H9 (cell line): ENCODE measurements around the gene TCFL5. TPM values are rescaled to one million over a fixed set of nuclear protein-coding genes. Genes with fewer than 3 reads are reported as not detected.

Source experiments
- DNase-seq: peaks from one replicate; pipeline ENCODE4 v3.0.0-alpha.2; 2017
- H2AFZ ChIP-seq: one replicate; pipeline ENCODE4 v1.6.1; 2013; ENCODE audit warnings: mild to moderate bottlenecking, low read length, control low read depth, moderate library complexity
- H2AK5ac ChIP-seq: 2 replicates; pipeline ENCODE4 v1.6.1; 2013; ENCODE audit warnings: low read length, control low read depth, mixed read lengths; ENCODE audit not compliant: insufficient read length
- H2BK120ac ChIP-seq: one replicate; pipeline ENCODE4 v1.6.1; 2013; ENCODE audit warnings: low read depth, mild to moderate bottlenecking, low read length, control low read depth, inconsistent platforms; ENCODE audit not compliant: poor library complexity, severe bottlenecking
- H2BK12ac ChIP-seq: 2 replicates; pipeline ENCODE4 v1.6.1; 2013; ENCODE audit warnings: low read length, control low read depth, mixed read lengths, low read depth; ENCODE audit not compliant: insufficient read length
- H2BK15ac ChIP-seq: 2 replicates; pipeline ENCODE4 v1.6.1; 2013; ENCODE audit warnings: low read depth, low read length, control low read depth
- H2BK20ac ChIP-seq: one replicate; pipeline ENCODE4 v1.6.1; 2013; ENCODE audit warnings: low read depth, mild to moderate bottlenecking, low read length, control low read depth, inconsistent platforms; ENCODE audit not compliant: poor library complexity, severe bottlenecking
- H2BK5ac ChIP-seq: 2 replicates; pipeline ENCODE4 v1.6.1; 2013; ENCODE audit warnings: low read length, control low read depth, mixed read lengths; ENCODE audit not compliant: insufficient read length
- H3K14ac ChIP-seq: 2 replicates; pipeline ENCODE4 v1.6.1; 2013; ENCODE audit warnings: low read length, control low read depth; ENCODE audit not compliant: insufficient read depth
- H3K18ac ChIP-seq: 2 replicates; pipeline ENCODE4 v1.6.1; 2013; ENCODE audit warnings: low read depth, mild to moderate bottlenecking, mixed read lengths, low read length, control low read depth; ENCODE audit not compliant: insufficient read length
- H3K23ac ChIP-seq: 2 replicates; pipeline ENCODE4 v1.6.1; 2013; ENCODE audit warnings: low read length, control low read depth, mixed read lengths, low read depth; ENCODE audit not compliant: insufficient read length
- H3K23me2 ChIP-seq: 2 replicates; pipeline ENCODE4 v1.6.1; 2013; ENCODE audit warnings: low read depth, mild to moderate bottlenecking, mixed read lengths, low read length, control low read depth; ENCODE audit not compliant: insufficient read length, poor library complexity, severe bottlenecking
- H3K27ac ChIP-seq: 2 replicates; pipeline ENCODE4 v1.5.1; 2013; ENCODE audit warnings: low read length, control low read depth, mixed read lengths, low read depth; ENCODE audit not compliant: insufficient read length
- H3K27me3 ChIP-seq: 2 replicates; pipeline ENCODE4 v1.6.1; 2013; ENCODE audit warnings: low read length, control low read depth, inconsistent platforms; ENCODE audit not compliant: insufficient read depth
- H3K4ac ChIP-seq: 2 replicates; pipeline ENCODE4 v1.6.1; 2013; ENCODE audit warnings: low read depth, mild to moderate bottlenecking, control low read depth, inconsistent platforms, low read length, moderate library complexity
- H3K4me1 ChIP-seq: 2 replicates; pipeline ENCODE4 v1.6.1; 2013; ENCODE audit warnings: low read length, control low read depth, inconsistent platforms; ENCODE audit not compliant: insufficient read depth
- H3K4me2 ChIP-seq: 2 replicates; pipeline ENCODE4 v1.6.1; 2013; ENCODE audit warnings: low read length, control low read depth, mixed read lengths; ENCODE audit not compliant: insufficient read length, insufficient read depth
- H3K56ac ChIP-seq: 2 replicates; pipeline ENCODE4 v1.6.1; 2013; ENCODE audit warnings: low read depth, mild to moderate bottlenecking, mixed read lengths, low read length, control low read depth; ENCODE audit not compliant: insufficient read length
- H3K79me1 ChIP-seq: 2 replicates; pipeline ENCODE4 v1.6.1; 2013; ENCODE audit warnings: low read depth, mild to moderate bottlenecking, moderate library complexity, low read length, control low read depth, inconsistent platforms; ENCODE audit not compliant: insufficient read depth, poor library complexity, severe bottlenecking
- H3K79me2 ChIP-seq: 2 replicates; pipeline ENCODE4 v1.6.1; 2013; ENCODE audit warnings: low read length, control low read depth, inconsistent platforms; ENCODE audit not compliant: insufficient read depth
- H3K9ac ChIP-seq: 2 replicates; pipeline ENCODE4 v1.6.1; 2013; ENCODE audit warnings: low read length, control low read depth, mixed read lengths; ENCODE audit not compliant: insufficient read length; ENCODE audit errors: extremely low read depth
- H3K9me3 ChIP-seq: one replicate; pipeline ENCODE4 v1.6.1; 2013; ENCODE audit warnings: low read depth, low read length, inconsistent platforms; ENCODE audit not compliant: control insufficient read depth
- H3T11ph ChIP-seq: one replicate; pipeline ENCODE4 v1.6.1; 2013; ENCODE audit warnings: mild to moderate bottlenecking, low read length, control low read depth, inconsistent platforms
- H4K20me1 ChIP-seq: one replicate; pipeline ENCODE4 v1.6.1; 2013; ENCODE audit not compliant: control insufficient read depth, insufficient read length, insufficient read depth
- H4K5ac ChIP-seq: 2 replicates; pipeline ENCODE4 v1.6.1; 2013; ENCODE audit warnings: low read depth, mild to moderate bottlenecking, mixed read lengths, low read length, control low read depth; ENCODE audit not compliant: insufficient read length
- H4K8ac ChIP-seq: replicated peaks from 2 replicates; pipeline ENCODE4 v1.6.1; 2013; ENCODE audit warnings: low read length, control low read depth, mixed read lengths, low read depth; ENCODE audit not compliant: insufficient read length
- H4K91ac ChIP-seq: 2 replicates; pipeline ENCODE4 v1.6.1; 2013; ENCODE audit warnings: low read depth, mild to moderate bottlenecking, moderate library complexity, mixed read lengths, low read length, control low read depth; ENCODE audit not compliant: insufficient read length
- H3K27ac Mint-ChIP-seq, 3 experiments: 2 replicates in 2 of 3; 3 replicates in 1 of 3; pipeline ENCODE4 v1.8.0; 2020 to 2021; ENCODE audit warnings: mixed read lengths in 3 of 3, mild to moderate bottlenecking in 1 of 3, moderate library complexity in 1 of 3
- H3K27me3 Mint-ChIP-seq: 2 replicates; pipeline ENCODE4 v1.8.0; 2021; ENCODE audit warnings: low read depth, mild to moderate bottlenecking, moderate library complexity, mixed read lengths
- H3K36me3 Mint-ChIP-seq, 3 experiments: 2 replicates in 2 of 3; 3 replicates in 1 of 3; pipeline ENCODE4 v1.8.0; 2020 to 2021; ENCODE audit warnings: low read depth in 3 of 3, mixed read lengths in 3 of 3; ENCODE audit not compliant: insufficient read depth in 1 of 3
- H3K4me1 Mint-ChIP-seq, 2 experiments: 2 replicates each; pipeline ENCODE4 v1.8.0; 2020; ENCODE audit warnings: mixed read lengths in 2 of 2
- H3K4me3 Mint-ChIP-seq, 2 experiments: 2 replicates in 1 of 2; 3 replicates in 1 of 2; pipeline ENCODE4 v1.8.0; 2020 to 2021; ENCODE audit warnings: mild to moderate bottlenecking in 2 of 2, mixed read lengths in 2 of 2, moderate library complexity in 1 of 2
- H3K9me3 Mint-ChIP-seq, 2 experiments: 2 replicates in 1 of 2; 3 replicates in 1 of 2; pipeline ENCODE4 v1.8.0; 2020; ENCODE audit warnings: mild to moderate bottlenecking in 2 of 2, mixed read lengths in 2 of 2, moderate library complexity in 1 of 2
- WGBS: extraction: QIAGEN DNeasy Blood & Tissue Kit; methylation state at CpG from one replicate; pipeline ENCODE4 v1.1.7; 2013; ENCODE audit warnings: missing lambda C conversion rate, low lambda C conversion rate, mixed read lengths; ENCODE audit not compliant: insufficient read length; ENCODE audit errors: extremely low coverage; 5-methylcytosine and 5-hydroxymethylcytosine counted together
- total RNA-seq: library from RNA; stranded (reverse); gene quantifications from 2 replicates; pipeline ENCODE4 v1.2.1, GENCODE V29; 2021
- TF ChIP-seq, protein P1 (sequence below): fragments of 200-600 bp; sonication (generic); conservative IDR thresholded peaks from 3 replicates; pipeline ENCODE4 v1.8.0; 2021; ENCODE audit warnings: antibody characterized with exemption, mild to moderate bottlenecking

The TCFL5 gene
- total RNA-seq, 1 experiment from 2014 or later: 16.4 TPM

DNA sequence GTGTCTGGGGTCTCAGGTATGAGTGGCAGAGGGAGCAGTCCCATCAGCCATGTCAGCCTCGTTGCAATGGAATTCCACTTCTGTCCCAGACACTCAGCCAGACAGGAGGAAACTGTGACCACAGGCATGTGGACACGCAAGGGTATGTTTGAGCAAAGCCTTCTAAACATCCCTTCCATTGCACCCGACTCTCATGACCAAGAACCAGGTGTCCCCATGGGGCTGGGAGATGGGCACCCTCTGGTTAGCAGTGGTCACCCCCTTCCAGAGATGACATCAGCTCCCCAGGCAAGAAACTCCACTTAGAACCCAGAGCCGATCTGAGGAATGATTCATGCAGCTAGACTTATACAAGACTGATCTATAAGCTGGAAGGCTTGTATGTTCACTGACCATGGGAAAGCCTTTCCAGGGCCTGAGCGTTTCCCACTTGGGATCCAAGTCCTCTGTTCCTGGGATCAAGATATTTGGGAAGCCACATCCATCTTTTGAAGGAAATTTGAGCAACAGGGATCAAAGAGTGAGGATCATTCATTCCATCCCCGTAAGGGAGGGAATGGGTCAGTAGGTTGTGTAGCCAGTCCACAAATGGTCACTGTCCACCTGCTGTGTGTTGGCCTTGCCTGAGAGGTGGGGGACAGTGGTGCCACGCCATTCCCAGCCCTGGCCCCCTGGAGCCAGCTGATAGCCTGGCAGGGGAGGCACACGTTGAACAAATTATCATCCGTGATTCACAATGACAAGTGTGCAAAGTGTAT lies 69.3 kb downstream of the TCFL5 start:
- Histone ChIP-seq H3K79me2 (no peaks in the 10 kb centered on the region), H3K23me2 (peaks cover 4% of the 10 kb centered on the region), H3T11ph (no peak overlapping the region), H3K27ac (no peak overlapping the region), H3K9ac (no peak overlapping the region), H3K4ac (no peak overlapping the region), H4K91ac (no peak overlapping the region), H3K27me3 (no peaks in the 10 kb centered on the region), H4K8ac (no peak overlapping the region), H3K14ac (no peak overlapping the region), H3K4me1 (no peaks in the 10 kb centered on the region), H4K5ac (no peak overlapping the region), H2BK20ac (no peak overlapping the region), H3K4me2 (no peak overlapping the region), H3K56ac (no peak overlapping the region), H2BK5ac (no peak overlapping the region), H3K18ac (no peak overlapping the region), H2BK120ac (no peak overlapping the region), H4K20me1 (no peaks in the 10 kb centered on the region), H3K23ac (no peak overlapping the region), H2AK5ac (no peak overlapping the region), H2BK15ac (no peak overlapping the region), H2AFZ (no peak overlapping the region), H3K79me1 (no peaks in the 10 kb centered on the region), H3K9me3 (no peaks in the 10 kb centered on the region), H2BK12ac (no peak overlapping the region)
- Mint-ChIP-seq H3K9me3 (no peaks in the 10 kb centered on the region; a peak in 1 of 5 replicates), H3K4me3 (no peak overlapping the region), H3K4me1 (peaks cover 9 to 20% of the 10 kb centered on the region in 2 experiments), H3K27ac (no peak overlapping the region), H3K36me3 (no peaks in the 10 kb centered on the region; a peak in 1 of 7 replicates), H3K27me3 (peaks cover 39% of the 10 kb centered on the region)
- TF ChIP-seq, protein P1, sequence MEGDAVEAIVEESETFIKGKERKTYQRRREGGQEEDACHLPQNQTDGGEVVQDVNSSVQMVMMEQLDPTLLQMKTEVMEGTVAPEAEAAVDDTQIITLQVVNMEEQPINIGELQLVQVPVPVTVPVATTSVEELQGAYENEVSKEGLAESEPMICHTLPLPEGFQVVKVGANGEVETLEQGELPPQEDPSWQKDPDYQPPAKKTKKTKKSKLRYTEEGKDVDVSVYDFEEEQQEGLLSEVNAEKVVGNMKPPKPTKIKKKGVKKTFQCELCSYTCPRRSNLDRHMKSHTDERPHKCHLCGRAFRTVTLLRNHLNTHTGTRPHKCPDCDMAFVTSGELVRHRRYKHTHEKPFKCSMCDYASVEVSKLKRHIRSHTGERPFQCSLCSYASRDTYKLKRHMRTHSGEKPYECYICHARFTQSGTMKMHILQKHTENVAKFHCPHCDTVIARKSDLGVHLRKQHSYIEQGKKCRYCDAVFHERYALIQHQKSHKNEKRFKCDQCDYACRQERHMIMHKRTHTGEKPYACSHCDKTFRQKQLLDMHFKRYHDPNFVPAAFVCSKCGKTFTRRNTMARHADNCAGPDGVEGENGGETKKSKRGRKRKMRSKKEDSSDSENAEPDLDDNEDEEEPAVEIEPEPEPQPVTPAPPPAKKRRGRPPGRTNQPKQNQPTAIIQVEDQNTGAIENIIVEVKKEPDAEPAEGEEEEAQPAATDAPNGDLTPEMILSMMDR: no peak
- no peak for DNase-seq
- no CpG with 5 or more reads among the region's 9 CpGs for WGBS
